ENCODE measurements around the gene TLE2. TPM values are rescaled to one million over a fixed set of nuclear protein-coding genes. Genes with fewer than 3 reads are reported as not detected.

Gene TLE2
- total and polyA plus RNA-seq, 9 of the 15 experiments (the other 6 are each of a cell fraction or from before 2014, with no cell fraction given): 0.35 to 13.1 (median 6.2) TPM

GRCh38 chr19:3058009-3058820, 29.1 kb upstream of the TLE2 start:
- ChIA-PET POLR2A (interaction anchor here (0.6 to 1.3 kb wide), 6 partner anchors 10 to 118 kb away, joined by 3 to 8 read pairs (median 3); no protein-coding TSS in a partner anchor), CTCF (ENCODE audit: low intra/inter-chr PET ratio) (no interaction called here)
- ATAC-seq: no peak
- Histone ChIP-seq H3K9me3 (replicated peaks; ENCODE audit: control insufficient read depth, insufficient read depth, low read depth, low read length) (no peaks in the 10 kb centered on the region), H3K79me2 (ENCODE audit: control insufficient read depth, insufficient read depth, low read length) (peaks cover 42% of the 10 kb centered on the region), H4K20me1 (replicated peaks; ENCODE audit: control insufficient read depth, insufficient read depth, low read length) (0 out of 2 replicates have a peak, but pooled peaks cover 3% of the 10 kb centered on the region), H3K27me3 (ENCODE audit: control insufficient read depth in 2 of 2, insufficient read depth in 2 of 2, low read length in 2 of 2) (no peaks in the 10 kb centered on the region), H3K4me2 (ENCODE audit: insufficient read depth, low read length) (no peak overlapping the region), H3K36me3 (ENCODE audit: control insufficient read depth, insufficient read depth, low read length) (peaks cover 77% of the 10 kb centered on the region), H3K9me1 (ENCODE audit: control insufficient read depth, insufficient read depth, low read length) (no peaks in the 10 kb centered on the region), H3K27ac (ENCODE audit: extremely low read depth, low read depth, low read length) (no peak overlapping the region; the same call in 2 of the 3 replicates), H3K4me1 (replicated peaks in 1 of 2; ENCODE audit: control insufficient read depth in 2 of 2, insufficient read depth in 2 of 2, low read length in 2 of 2) (peaks cover 30 to 66% of the 10 kb centered on the region in 2 experiments), H2AFZ (ENCODE audit: low read depth, low read length) (no peak overlapping the region), H3K9ac (ENCODE audit: insufficient read depth in 1 of 2, low read depth in 2 of 2, low read length in 2 of 2) (0 out of 4 replicates have a peak overlapping the region, but pooled peaks of 1 of the 2 experiments have one; percentile 21), H3K4me3 (no peak overlapping the region)
- intact Hi-C loops (cut with micrococcal nuclease): no loop called here
- in situ Hi-C loops (cut with MboI): no loop called here
- no TSS peak for BruUV-seq (replicated peaks)
- 94% methylated on average over 18 of the region's 20 CpGs for WGBS (ENCODE audit: insufficient coverage, low coverage, missing lambda C conversion rate)
- FAIRE-seq: no peak
- no peak for DNase-seq (ENCODE audit: extremely low read depth in 1 of 4, low spot score in 3 of 4)
- TF ChIP-seq ETV1 (tag; conservative IDR thresholded peaks at IDR 0.05; ENCODE audit: low read depth) (no peak), PHF21A (IDR thresholded peaks at IDR 0.05; ENCODE audit: borderline replicate concordance, low read depth) (no peak), SRF (CRISPR knock-in tag; IDR thresholded peaks at IDR 0.05) (no peak), CREB5 (CRISPR knock-in tag; IDR thresholded peaks at IDR 0.05) (no peak), ZBTB7A (IDR thresholded peaks at IDR 0.05; ENCODE audit: borderline replicate concordance, control insufficient read depth, low read depth, low read length) (no peak), ZNF224 (CRISPR knock-in tag; IDR thresholded peaks at IDR 0.05) (no peak), GTF3C2 (IDR thresholded peaks at IDR 0.05; ENCODE audit: borderline replicate concordance, extremely low read depth, insufficient read length) (no peak), ZNF778 (CRISPR knock-in tag; IDR thresholded peaks at IDR 0.05) (no peak), ZNF277 (CRISPR knock-in tag; IDR thresholded peaks at IDR 0.05; ENCODE audit: borderline replicate concordance) (no peak), POLR2G (IDR thresholded peaks at IDR 0.05; ENCODE audit: low read depth, low read length) (peak; percentile 17; the same call in 1 of the 2 replicates), ELF4 (CRISPR knock-in tag; IDR thresholded peaks at IDR 0.05) (no peak), SMARCC2 (IDR thresholded peaks at IDR 0.05; ENCODE audit: low read depth) (no peak), TBL1XR1 (IDR thresholded peaks at IDR 0.05; ENCODE audit: low read length in 2 of 2) (no peak), BHLHE40 (IDR thresholded peaks at IDR 0.05; ENCODE audit: low read length) (no peak), RFX5 (IDR thresholded peaks at IDR 0.05; ENCODE audit: low read depth, low read length) (no peak), XRCC5 (IDR thresholded peaks at IDR 0.05; ENCODE audit: low read depth, low read length) (no peak)
